NCI-H1417 (cell line): ENCODE measurements around the gene SACS.

ENCODE experiments used
- DNase-seq, 3 experiments: peaks; one replicate each; lab custom pipeline; 2025; lab: John Stamatoyannopoulos, UW

Gene SACS

DNA sequence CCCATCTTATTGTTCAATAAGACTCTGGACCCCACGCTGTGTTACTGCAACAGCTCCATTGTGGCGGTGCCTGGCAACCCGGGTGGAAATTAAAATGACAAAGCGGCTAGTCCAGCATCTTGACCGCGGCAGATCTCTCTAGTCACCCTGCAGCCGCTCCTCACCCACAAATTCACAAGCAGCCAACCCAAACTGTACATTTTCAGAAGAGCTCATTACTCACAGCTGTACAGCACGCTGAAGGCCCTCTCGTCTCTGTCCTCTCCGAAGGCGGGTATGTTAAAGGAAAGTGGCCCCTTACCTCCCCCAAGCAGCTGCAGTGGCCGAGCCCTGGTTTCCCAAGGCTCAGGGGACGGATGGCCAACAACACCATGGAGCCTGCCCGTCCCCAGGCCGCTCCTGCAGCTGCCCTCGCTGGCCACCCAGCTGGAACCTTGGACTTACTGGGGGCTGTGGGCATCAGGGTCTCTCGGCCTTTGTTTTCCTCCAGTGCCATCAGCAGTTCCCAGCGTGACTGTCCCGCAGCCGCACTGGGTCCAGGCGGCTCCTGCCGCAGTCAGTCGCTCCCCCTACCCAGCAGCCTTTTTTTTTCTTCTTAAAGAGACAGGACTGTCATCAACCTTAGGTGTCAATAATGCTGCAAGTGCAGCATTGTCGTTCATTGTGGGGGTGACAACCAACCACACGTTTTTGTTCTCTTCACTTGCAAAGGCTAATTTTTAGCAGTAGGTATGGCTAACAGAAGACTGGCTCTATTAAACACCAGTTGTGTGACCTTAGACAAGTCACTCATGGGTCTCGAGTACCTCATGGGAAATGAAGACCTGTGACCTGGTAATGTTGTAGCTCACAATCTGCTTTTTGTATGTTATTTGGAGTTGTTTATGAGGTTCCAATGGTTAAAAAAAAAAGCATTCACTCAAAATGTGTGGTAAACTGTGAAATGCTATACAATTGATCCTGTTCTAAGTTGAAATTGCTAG lies at the start of gene SACS:
Gene SACS, minus strand, starts transcription at position 532 of the 983 bp plus-strand sequence. CDS start 22,463 bp downstream, outside the sequence.
- DNase-seq, result peak; percentile 67 to 88 (median 83)

GRCh38 chr13:23480324-23480723 lies 46.8 kb upstream of the SACS start:
- DNase-seq, result no peak

DNA sequence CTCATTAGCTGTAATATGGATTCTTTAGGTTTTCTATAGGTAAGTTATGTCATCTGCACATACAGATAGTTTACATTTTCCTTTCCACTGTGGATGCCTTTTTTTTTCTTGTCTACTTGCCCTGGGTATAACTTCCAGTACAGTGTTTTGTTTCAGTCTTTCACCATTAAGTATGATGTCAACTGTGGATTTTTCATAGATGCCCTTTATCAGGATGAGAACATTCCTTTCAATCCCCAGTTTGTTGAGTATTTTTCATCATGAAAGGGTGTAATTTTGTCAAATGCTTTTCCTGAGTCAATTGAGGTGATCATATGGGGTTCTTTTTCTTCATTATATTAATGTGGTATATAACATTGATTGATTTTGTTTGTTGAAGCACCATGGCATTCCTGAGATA lies 43.6 kb upstream of the SACS start:
- no peak for DNase-seq

DNA sequence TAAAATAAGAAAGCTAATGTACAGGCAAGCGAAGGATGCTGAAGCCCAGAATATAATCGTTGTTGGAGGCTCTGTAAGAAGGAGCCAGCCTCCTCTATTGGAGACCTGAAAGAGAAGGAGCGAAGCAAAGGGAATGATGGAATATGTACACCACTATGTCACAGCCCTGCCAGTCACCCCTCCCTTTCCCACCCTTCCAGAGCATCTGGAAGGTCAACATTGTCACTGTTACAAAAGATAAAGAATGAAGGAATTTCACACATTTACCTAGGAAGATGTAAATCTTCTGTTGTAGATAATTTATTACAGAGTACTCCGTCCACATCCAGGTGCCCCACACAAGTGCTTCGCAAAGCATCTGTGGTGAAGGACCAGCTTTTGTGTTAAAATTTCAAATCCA lies 39.7 kb upstream of the SACS start:
- DNase-seq, result no peak

DNA sequence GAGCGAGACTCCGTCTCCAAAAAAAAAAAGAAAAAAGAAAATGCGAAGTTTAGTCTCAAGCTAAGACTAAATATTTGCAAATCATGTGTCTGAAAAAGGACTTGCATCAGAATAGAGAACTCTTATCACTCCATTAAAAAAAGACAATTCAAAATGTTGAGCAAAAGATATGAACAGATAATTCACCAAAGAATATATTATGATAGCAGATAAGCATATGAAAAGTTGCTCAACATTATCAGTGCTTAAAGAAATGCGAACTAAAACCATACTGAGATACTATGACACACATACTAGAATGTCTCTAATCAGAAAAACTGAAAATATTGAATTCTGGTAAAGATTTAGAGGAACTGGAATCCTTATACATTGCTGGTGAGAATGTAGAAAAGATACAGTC lies 38.7 kb upstream of the SACS start:
- no peak for DNase-seq

GRCh38 chr13:23470790-23471614 lies 37.5 kb upstream of the SACS start:
- peak in 2 of 3 experiments; percentile 20 to 53 for DNase-seq

DNA sequence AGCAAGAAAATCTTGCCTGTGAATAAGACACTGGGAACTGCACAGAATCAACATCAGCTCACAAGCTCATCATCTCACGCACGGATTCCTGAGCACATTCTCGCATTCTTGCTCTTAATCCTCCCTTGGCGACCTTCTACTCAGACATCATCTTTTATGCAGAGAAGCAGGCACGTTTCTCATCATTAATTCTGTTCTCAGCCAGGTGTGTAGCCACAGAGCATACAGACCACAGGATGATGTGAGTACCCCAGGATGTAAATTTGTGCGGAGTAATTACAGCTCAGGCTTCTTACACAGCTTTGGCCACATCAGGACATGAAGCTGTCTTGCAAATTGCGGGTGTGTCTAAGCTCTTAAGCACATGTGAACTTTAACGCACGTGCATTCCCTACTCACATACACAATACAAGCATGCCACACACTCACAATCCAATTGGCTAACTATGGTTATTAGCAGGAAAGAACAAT lies 36.5 kb upstream of the SACS start:
- DNase-seq, result peak in 1 of 3 experiments; percentile 9

DNA sequence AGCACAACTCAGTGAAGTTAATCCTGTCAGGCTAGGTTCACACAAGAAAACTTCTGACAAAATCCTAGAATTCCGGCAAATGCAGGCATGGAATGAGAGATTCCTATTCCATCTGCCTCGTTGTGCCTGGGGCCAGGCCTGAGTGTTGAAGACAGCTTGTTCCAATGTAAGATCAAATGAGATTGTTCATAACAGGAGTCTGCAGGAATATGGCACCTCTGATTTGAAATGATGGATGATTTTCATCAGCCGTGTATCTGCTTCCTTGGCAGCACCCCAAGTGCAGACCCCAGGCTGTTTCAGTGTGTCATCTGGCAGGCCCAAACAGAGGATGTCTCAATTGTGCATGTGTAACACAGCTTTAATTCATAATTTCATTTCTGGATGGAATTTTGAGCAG lies 35.3 kb upstream of the SACS start:
- no peak for DNase-seq

- DNase-seq, result no peak
Observed at GRCh38 chr13:23467932-23468278, 34.4 kb upstream of the SACS start.

DNA sequence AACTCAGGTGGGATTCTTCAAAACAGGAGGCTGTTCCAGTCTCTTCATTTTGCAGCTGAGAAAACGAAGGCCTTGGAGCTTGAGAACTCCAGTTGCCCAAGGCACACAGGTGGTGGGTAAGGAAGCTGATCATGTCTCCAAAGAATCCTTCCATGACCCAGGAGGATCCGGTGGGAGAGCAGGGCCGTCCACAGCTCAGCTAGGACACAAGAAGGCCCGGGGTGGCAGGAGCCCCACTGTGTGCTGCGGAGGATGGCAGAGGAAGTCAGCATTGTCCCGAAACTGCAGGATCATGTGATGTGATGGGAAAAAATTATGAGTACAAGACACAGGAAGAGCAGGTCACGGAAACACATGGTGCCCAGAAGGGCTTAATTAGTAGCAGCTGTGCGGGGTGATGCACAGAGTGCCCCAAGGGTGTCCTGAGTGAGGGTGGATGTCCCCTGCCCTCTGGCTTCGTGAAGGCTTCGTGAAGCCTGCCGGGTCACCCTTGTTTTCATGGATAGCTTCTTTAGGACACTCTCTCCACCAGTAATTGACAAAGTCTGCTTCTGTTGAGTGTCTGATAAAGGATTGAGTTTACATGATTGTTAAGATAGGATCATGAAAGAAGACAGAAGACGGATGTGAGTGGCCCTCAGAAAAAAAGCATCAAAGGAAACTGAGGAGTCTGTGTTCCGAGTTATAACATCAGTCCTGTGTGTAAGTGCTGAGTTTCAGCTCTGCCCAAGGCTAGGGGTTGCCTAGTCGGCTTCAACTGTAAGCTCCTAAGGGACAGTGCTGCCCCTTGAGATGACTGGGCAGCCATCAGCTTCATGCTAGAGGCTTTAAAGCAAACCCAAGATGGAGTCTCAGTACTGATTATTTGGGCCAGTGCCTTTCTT lies 33.8 kb upstream of the SACS start:
- no peak for DNase-seq

GRCh38 chr13:23466144-23467002 lies 32.9 kb upstream of the SACS start:
- peak; percentile 54 to 88 (median 71) for DNase-seq

GRCh38 chr13:23463661-23464060 lies 30.2 kb upstream of the SACS start:
- no peak for DNase-seq

DNA sequence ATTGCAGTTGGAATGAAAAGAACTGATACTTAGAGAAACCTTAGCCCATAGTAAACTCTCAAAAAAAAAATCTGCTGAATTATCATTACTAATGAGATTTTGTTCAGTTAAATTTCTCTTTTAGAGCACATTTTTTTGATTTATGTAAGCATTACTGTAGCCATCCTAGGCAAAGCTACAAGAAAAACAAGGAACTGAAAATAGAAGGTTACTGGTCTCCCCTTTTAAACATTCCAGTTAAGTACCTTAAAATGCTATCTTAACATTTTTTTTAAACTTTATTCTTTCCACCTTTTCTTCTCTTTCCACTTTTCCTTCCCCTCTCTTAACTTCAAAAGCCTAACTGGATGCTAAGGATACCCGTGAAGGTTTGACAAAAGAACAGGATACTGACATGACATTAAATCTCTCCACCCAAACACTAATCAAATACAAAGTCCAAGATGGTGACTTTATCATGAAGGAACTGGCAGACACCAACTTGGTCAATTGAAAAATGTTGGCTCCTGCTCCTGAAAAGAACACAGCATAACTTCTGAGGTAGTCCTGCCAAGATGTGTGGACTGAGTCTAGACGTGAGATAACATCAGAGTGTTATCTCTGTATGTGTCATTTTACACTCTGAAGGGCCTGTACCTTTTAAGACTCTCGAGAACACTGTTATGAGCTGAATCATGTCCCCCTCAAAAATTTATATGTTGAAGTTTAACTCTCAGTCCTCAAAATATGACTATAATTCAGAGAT lies 29.5 kb upstream of the SACS start:
- DNase-seq, result no peak

- DNase-seq, result no peak
Observed at GRCh38 chr13:23461544-23461943, 28.0 kb upstream of the SACS start.

GRCh38 chr13:23460921-23461320 lies 27.4 kb upstream of the SACS start:
- DNase-seq, result no peak

- no peak for DNase-seq
Observed at GRCh38 chr13:23460309-23460708, 26.8 kb upstream of the SACS start.

DNA sequence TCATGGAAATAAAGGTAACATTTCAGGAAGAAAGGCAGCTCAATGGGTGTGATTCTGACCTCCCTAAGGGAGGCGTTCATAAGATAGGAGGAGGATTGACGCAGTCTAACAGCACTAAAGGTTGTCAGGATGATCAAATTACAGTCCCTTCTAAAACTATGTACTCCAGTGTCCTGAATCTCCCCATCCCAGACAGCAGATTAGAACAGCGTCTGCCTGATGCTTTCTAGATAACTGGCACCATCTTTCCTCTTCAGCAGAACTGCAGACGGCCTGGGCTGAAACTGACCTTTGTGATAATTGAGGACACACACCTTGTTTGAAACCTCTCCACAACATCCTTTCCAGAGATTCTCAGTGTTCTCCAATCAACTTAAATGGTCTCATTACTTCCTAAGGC lies 25.5 kb upstream of the SACS start:
- no peak for DNase-seq

GRCh38 chr13:23456437-23457210 lies 23.1 kb upstream of the SACS start:
- DNase-seq, result no peak
